SK-MEL-5 (cell line): ENCODE results near the gene MUSTN1. TPM values are rescaled to one million over a fixed set of nuclear protein-coding genes. Genes with fewer than 3 reads are reported as not detected.

ENCODE experiments used
- DNase-seq: peaks from one replicate; pipeline ENCODE4 v3.0.0-alpha.2; 2016; ENCODE audit warnings: low read depth, low spot score
- in situ Hi-C: cut with HindIII; loops from 2 replicates; pipeline ENCODE4 v1.10.0; 2016; ENCODE audit warnings: low sequenced_read_pairs, high pct_unique_total_duplicates, low pct_unique_long_range_greater_than_20kb
- total RNA-seq: library from RNA; depleted of rRNA; stranded (reverse); fragments of >200 nt; shearing (Covaris generic); gene quantifications from 2 replicates; pipeline ENCODE4 v1.2.3, GENCODE V29; 2014

The MUSTN1 gene
- total RNA-seq, 1 experiment from 2014 or later: not detected

GRCh38 chr3:52794612-52795099 lies 40.2 kb downstream of the MUSTN1 start, which contains the start of gene ITIH3:
ITIH3 (plus strand) TSS chr3:52794796; CDS start chr3:52794804, 8 bp downstream.
- DNase-seq: no peak
- in situ Hi-C loops: no loop called here

- no peak for DNase-seq
- in situ Hi-C loops: no loop called here
These were observed 40.9 kb downstream of the MUSTN1 start for GRCh38 chr3:52793702-52794611.

- DNase-seq: no peak
- in situ Hi-C loops: no loop called here
These were observed 41.7 kb downstream of the MUSTN1 start for GRCh38 chr3:52792961-52793695.

GRCh38 chr3:52792413-52792812 lies 42.4 kb downstream of the MUSTN1 start:
- no peak for DNase-seq

GRCh38 chr3:52791928-52792327 lies 42.9 kb downstream of the MUSTN1 start:
- in situ Hi-C loops: no loop called here
- no peak for DNase-seq

More at GRCh38 chr3:52792413-52792812, 42.4 kb downstream of the MUSTN1 start:
- in situ Hi-C loops: no loop called here

- in situ Hi-C loops: no loop called here
- no peak for DNase-seq
These were observed 43.5 kb downstream of the MUSTN1 start for GRCh38 chr3:52791366-52791765.

GRCh38 chr3:52790741-52791140 lies 44.1 kb downstream of the MUSTN1 start:
- in situ Hi-C loops: no loop called here
- DNase-seq: no peak

- DNase-seq: no peak
- in situ Hi-C loops: no loop called here
These were observed 44.5 kb downstream of the MUSTN1 start for GRCh38 chr3:52790337-52790736.

GRCh38 chr3:52789746-52790040 lies 45.1 kb downstream of the MUSTN1 start:
- DNase-seq: no peak
- in situ Hi-C loops: no loop called here

GRCh38 chr3:52788890-52789745 lies 45.7 kb downstream of the MUSTN1 start:
- no peak for DNase-seq
- in situ Hi-C loops: no loop called here

GRCh38 chr3:52787672-52788625 lies 46.9 kb downstream of the MUSTN1 start:
- DNase-seq: no peak
- in situ Hi-C loops: no loop called here

- in situ Hi-C loops: no loop called here
- no peak for DNase-seq
These were observed 47.6 kb downstream of the MUSTN1 start for GRCh38 chr3:52787246-52787645.

- in situ Hi-C loops: no loop called here
- no peak for DNase-seq
These were observed 48.2 kb downstream of the MUSTN1 start for GRCh38 chr3:52786330-52787215.

GRCh38 chr3:52784931-52785590 lies 49.8 kb downstream of the MUSTN1 start:
- in situ Hi-C loops: no loop called here
- DNase-seq: no peak

- in situ Hi-C loops: no loop called here
- no peak for DNase-seq
These were observed 50.7 kb downstream of the MUSTN1 start for GRCh38 chr3:52784021-52784621.
